Measurements from ENCODE around the gene ZYG11B.

DNA sequence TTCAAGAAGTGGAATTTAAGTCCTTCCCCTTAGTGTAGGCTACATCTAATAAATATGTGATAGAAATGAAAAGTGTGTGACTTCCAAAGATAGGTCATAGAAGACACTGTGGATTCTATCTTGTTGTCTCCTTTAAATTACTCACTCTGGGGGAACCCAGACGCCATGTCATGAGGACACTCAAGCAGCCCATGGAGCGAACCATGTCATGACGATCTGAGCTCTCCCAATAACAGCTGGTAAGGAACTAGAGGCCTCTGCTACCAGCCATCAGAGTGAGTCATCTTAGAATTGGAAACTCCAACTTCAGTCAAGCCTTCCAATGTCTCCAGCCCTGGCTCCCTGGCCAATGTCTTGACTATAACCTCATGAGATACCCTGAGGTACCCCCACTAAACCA lies 34.4 kb upstream of the ZYG11B start:
- TF ChIP-seq GLIS3 (CRISPR knock-in tag; IDR thresholded peaks at IDR 0.05) (no peak), ZNF8 (CRISPR knock-in tag; IDR thresholded peaks at IDR 0.05) (no peak), ZFP30 (CRISPR knock-in tag; IDR thresholded peaks at IDR 0.05) (no peak), ISL1 (CRISPR knock-in tag; IDR thresholded peaks at IDR 0.05) (no peak), ZC3H10 (CRISPR knock-in tag; IDR thresholded peaks at IDR 0.05) (no peak), CSDC2 (CRISPR knock-in tag; IDR thresholded peaks at IDR 0.05) (no peak), PPARA (CRISPR knock-in tag; IDR thresholded peaks at IDR 0.05; ENCODE audit: borderline replicate concordance) (no peak)
- TF ChIP-seq, protein P1, sequence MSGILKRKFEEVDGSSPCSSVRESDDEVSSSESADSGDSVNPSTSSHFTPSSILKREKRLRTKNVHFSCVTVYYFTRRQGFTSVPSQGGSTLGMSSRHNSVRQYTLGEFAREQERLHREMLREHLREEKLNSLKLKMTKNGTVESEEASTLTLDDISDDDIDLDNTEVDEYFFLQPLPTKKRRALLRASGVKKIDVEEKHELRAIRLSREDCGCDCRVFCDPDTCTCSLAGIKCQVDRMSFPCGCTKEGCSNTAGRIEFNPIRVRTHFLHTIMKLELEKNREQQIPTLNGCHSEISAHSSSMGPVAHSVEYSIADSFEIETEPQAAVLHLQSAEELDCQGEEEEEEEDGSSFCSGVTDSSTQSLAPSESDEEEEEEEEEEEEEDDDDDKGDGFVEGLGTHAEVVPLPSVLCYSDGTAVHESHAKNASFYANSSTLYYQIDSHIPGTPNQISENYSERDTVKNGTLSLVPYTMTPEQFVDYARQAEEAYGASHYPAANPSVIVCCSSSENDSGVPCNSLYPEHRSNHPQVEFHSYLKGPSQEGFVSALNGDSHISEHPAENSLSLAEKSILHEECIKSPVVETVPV (CRISPR knock-in tag; IDR thresholded peaks at IDR 0.05), result no peak
- TF ChIP-seq, protein P2, sequence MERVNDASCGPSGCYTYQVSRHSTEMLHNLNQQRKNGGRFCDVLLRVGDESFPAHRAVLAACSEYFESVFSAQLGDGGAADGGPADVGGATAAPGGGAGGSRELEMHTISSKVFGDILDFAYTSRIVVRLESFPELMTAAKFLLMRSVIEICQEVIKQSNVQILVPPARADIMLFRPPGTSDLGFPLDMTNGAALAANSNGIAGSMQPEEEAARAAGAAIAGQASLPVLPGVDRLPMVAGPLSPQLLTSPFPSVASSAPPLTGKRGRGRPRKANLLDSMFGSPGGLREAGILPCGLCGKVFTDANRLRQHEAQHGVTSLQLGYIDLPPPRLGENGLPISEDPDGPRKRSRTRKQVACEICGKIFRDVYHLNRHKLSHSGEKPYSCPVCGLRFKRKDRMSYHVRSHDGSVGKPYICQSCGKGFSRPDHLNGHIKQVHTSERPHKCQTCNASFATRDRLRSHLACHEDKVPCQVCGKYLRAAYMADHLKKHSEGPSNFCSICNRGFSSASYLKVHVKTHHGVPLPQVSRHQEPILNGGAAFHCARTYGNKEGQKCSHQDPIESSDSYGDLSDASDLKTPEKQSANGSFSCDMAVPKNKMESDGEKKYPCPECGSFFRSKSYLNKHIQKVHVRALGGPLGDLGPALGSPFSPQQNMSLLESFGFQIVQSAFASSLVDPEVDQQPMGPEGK (CRISPR knock-in tag; IDR thresholded peaks at IDR 0.05; ENCODE audit: borderline replicate concordance), result no peak
